H1 (cell line): Measurements from ENCODE around the gene OR2B2. TPM values are rescaled to one million over a fixed set of nuclear protein-coding genes. Genes with fewer than 3 reads are reported as not detected.
A peak's percentile ranks its signal among the peaks of the same experiment; 100 is the strongest.

Source experiments
- ATF3 ChIP-seq: IDR thresholded peaks from 2 replicates; pipeline ENCODE4 v1.6.1; 2011; ENCODE audit warnings: low read depth, mild to moderate bottlenecking, low read length; ENCODE audit not compliant: insufficient read depth
- CHD1 ChIP-seq: IDR thresholded peaks from 2 replicates; pipeline ENCODE4 v1.6.1; 2012; ENCODE audit warnings: low read depth, low read length, improper control_type of control experiment
- GABPA ChIP-seq: IDR thresholded peaks from 2 replicates; pipeline ENCODE4 v1.6.1; 2011; ENCODE audit warnings: mild to moderate bottlenecking, low read length, moderate library complexity, borderline replicate concordance; ENCODE audit not compliant: insufficient read depth
- MAX ChIP-seq: IDR thresholded peaks from 2 replicates; pipeline ENCODE4 v1.6.1; 2012; ENCODE audit warnings: inconsistent platforms
- PHF8 ChIP-seq: fragments of 200-600 bp; sonication (generic); conservative IDR thresholded peaks from 2 replicates; pipeline ENCODE4 v1.7.1; 2012; ENCODE audit warnings: low read depth, mild to moderate bottlenecking, inconsistent platforms, low read length, moderate library complexity
- POU5F1 ChIP-seq: IDR thresholded peaks from 2 replicates; pipeline ENCODE4 v1.6.1; 2011; ENCODE audit warnings: low read depth, mild to moderate bottlenecking, low read length, moderate library complexity
- TBP ChIP-seq: IDR thresholded peaks from 2 replicates; pipeline ENCODE4 v1.6.1; 2011; ENCODE audit warnings: low read depth, low read length, improper control_type of control experiment
- ZNF274 ChIP-seq: IDR thresholded peaks from 2 replicates; pipeline ENCODE4 v1.7.0; 2012; ENCODE audit warnings: low read length, borderline replicate concordance; ENCODE audit errors: extremely low read depth
- polyA plus RNA-seq, 7 experiments: library from polyadenylated mRNA; depleted of rRNA in 3 of 7; stranded (reverse) in 5 of 7; unstranded in 2 of 7; fragments of >200 nt in 5 of 7; fragments of 200-250 nt in 2 of 7; gene quantifications; 1 replicate in 5 of 7; 2 replicates in 1 of 7; 4 replicates in 1 of 7; pipeline versions ENCODE4 v1.2.1 to v1.2.3, GENCODE V29; 2011 to 2013; ENCODE audit warnings: missing spikeins in 2 of 7, mixed read lengths in 2 of 7
- total RNA-seq: library from RNA; stranded (reverse); fragmentation: NEBNext Ultra II Directional; extraction: Animal tissue kit (Norgen Biotek cat#: 25700); gene quantifications from 2 replicates; pipeline ENCODE4 v1.2.1, GENCODE V29; 2021

Gene OR2B2
- total and polyA plus RNA-seq, 2 of the 8 experiments (the other 6 are each of a cell fraction or from before 2014, with no cell fraction given), result not detected

GRCh38 chr6:27873021-27873940, 38.9 kb downstream of the OR2B2 start (continued):
- TF ChIP-seq PHF8 (0 out of 2 replicates have a peak, but pooled peaks have one; percentile 55), GABPA (no peak), CHD1 (peak; percentile 55), ATF3 (no peak), POU5F1 (no peak), TBP (peak; percentile 98), ZNF274 (no peak), MAX (no peak; the same call in 1 of the 2 replicates)
